Ishikawa (cell line): ENCODE measurements around the gene PTF1A.

ENCODE experiments used
- EGR1 ChIP-seq: IDR thresholded peaks from 2 replicates; pipeline ENCODE4 v1.6.1; 2012
- REST ChIP-seq: IDR thresholded peaks from 2 replicates; pipeline ENCODE4 v1.6.1; 2012; ENCODE audit warnings: low read depth, mild to moderate bottlenecking
- TF ChIP-seq, protein P1 (sequence below): IDR thresholded peaks from 2 replicates; pipeline ENCODE4 v1.6.1; 2012

DNA sequence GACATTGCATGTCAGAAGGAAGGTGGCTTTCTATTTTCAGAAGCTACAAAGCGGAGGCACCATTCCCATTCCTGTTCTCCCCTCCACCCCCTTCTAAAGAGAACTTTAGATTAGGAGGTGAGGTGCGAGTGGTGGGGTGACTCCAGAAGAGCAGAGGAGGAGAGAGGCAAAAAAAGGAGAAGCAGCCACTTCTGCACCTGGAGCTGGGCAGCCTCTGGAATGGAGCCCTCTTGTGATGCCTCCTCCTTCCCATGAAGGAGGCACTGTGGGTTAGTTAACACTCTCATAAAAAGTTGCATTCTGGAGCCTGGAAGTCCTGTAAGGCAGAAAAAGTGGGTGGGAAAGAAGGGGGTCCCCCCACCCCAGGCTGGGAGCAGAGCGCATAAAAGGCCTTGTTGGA is 4.8 kb downstream of the PTF1A start:
- no peak for TF ChIP-seq EGR1
- TF ChIP-seq, protein P1, sequence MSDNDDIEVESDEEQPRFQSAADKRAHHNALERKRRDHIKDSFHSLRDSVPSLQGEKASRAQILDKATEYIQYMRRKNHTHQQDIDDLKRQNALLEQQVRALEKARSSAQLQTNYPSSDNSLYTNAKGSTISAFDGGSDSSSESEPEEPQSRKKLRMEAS, result no peak
- no peak for TF ChIP-seq REST
